HG03521 (cell line): ENCODE measurements around the gene DYNC1I1.

Experiments used
- ATAC-seq: cut with Tn5 transposase; IDR thresholded peaks from one replicate; pipeline ENCODE4 v1.9.1; 2021; ENCODE audit warnings: mild to moderate bottlenecking, moderate library complexity; ENCODE audit not compliant: unreplicated experiment

Gene DYNC1I1

GRCh38 chr7:95788884-95789283 is 16.5 kb downstream of the DYNC1I1 start:
- ATAC-seq = no peak

- ATAC-seq = no peak
These were observed 21.3 kb downstream of the DYNC1I1 start for GRCh38 chr7:95793658-95794057.

GRCh38 chr7:95794917-95795515 is 22.7 kb downstream of the DYNC1I1 start:
- ATAC-seq = no peak

- no peak for ATAC-seq
These were observed 24.3 kb downstream of the DYNC1I1 start for GRCh38 chr7:95796617-95797016.

GRCh38 chr7:95798401-95798930 is 26.1 kb downstream of the DYNC1I1 start:
- ATAC-seq = no peak

GRCh38 chr7:95800787-95801186 is 28.4 kb downstream of the DYNC1I1 start:
- no peak for ATAC-seq

GRCh38 chr7:95802270-95802669 is 29.9 kb downstream of the DYNC1I1 start:
- ATAC-seq = no peak

- ATAC-seq = no peak
These were observed 31.7 kb downstream of the DYNC1I1 start for GRCh38 chr7:95804052-95804451.

- ATAC-seq = no peak
These were observed 33.6 kb downstream of the DYNC1I1 start for GRCh38 chr7:95805909-95806308.

- no peak for ATAC-seq
These were observed 36.0 kb downstream of the DYNC1I1 start for GRCh38 chr7:95808396-95808795.

GRCh38 chr7:95811846-95812445 is 39.6 kb downstream of the DYNC1I1 start:
- no peak for ATAC-seq

- no peak for ATAC-seq
These were observed 42.4 kb downstream of the DYNC1I1 start for GRCh38 chr7:95814721-95815120.

GRCh38 chr7:95817866-95818640 is 45.7 kb downstream of the DYNC1I1 start:
- no peak for ATAC-seq

GRCh38 chr7:95820778-95821177 is 48.4 kb downstream of the DYNC1I1 start:
- ATAC-seq = no peak

- ATAC-seq = no peak
These were observed 50.4 kb downstream of the DYNC1I1 start for GRCh38 chr7:95822717-95823116.

- no peak for ATAC-seq
These were observed 52.3 kb downstream of the DYNC1I1 start for GRCh38 chr7:95824616-95825015.

- ATAC-seq = no peak
These were observed 56.8 kb downstream of the DYNC1I1 start for GRCh38 chr7:95828824-95829790.

GRCh38 chr7:95840953-95841950 is 68.9 kb downstream of the DYNC1I1 start:
- peak; percentile 96 for ATAC-seq

GRCh38 chr7:95843286-95843685 is 70.9 kb downstream of the DYNC1I1 start:
- no peak for ATAC-seq

- ATAC-seq = no peak
These were observed 72.7 kb downstream of the DYNC1I1 start for GRCh38 chr7:95845007-95845406.
